Measurements from ENCODE around the gene RAB22A. TPM values are rescaled to one million over a fixed set of nuclear protein-coding genes. Genes with fewer than 3 reads are reported as not detected.
"Not testable (repeated sequence)": the region's sequence is repeated elsewhere in the genome, so short reads cannot be mapped to it uniquely, and the experiment has no call there.

The RAB22A gene
- total RNA-seq, 2 donors from 2014 or later: 7.5 to 9.3 TPM

GRCh38 chr20:58362970-58363369 lies 53.5 kb downstream of the RAB22A start:
- no peak for TF ChIP-seq CTCF (IDR thresholded peaks at IDR 0.05)
- H3K27me3 ChIP-seq: no peaks in the 10 kb centered on the region
- no peak for DNase-seq (ENCODE audit: low spot score)
- H3K4me3 ChIP-seq: no peak overlapping the region
- no peak overlapping the region for H3K27ac ChIP-seq
- H3K9me3 ChIP-seq: no peaks in the 10 kb centered on the region
- H3K4me1 ChIP-seq: peaks cover 0 to 13% of the 10 kb centered on the region in 2 donors
- peaks cover 12% of the 10 kb centered on the region for H3K36me3 ChIP-seq

GRCh38 chr20:58366866-58367265 lies 57.4 kb downstream of the RAB22A start:
- Histone ChIP-seq H3K27me3 (no peaks in the 10 kb centered on the region), H3K27ac (no peak overlapping the region), H3K36me3 (no peaks in the 10 kb centered on the region), H3K4me3 (no peak overlapping the region), H3K4me1 (no peaks in the 10 kb centered on the region), H3K9me3 (no peaks in the 10 kb centered on the region)
- no peak for TF ChIP-seq CTCF (IDR thresholded peaks at IDR 0.05)
- no peak for DNase-seq (ENCODE audit: low spot score)

DNA sequence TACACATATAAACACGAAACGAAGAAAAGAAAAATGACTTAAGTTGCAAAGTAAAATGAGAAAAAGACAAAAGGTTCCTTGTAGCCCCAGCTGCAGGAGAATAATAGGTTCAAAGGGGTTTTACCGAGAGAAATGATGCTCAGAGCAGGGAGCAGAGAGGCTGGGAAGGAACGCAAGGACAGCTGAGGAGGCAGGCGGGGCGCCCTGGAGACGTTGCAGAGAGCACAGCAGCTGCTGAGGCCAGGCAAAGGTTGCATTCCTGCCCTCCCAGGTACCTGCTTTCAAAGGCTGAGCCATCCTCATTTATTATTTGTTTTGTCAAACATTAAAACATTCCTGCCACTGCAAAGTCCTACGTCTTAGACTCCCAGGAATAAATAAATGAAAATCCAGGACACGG lies 63.3 kb downstream of the RAB22A start:
- no peak overlapping the region for H3K4me3 ChIP-seq
- no peak overlapping the region for H3K27ac ChIP-seq
- H3K27me3 ChIP-seq: no peaks in the 10 kb centered on the region
- H3K36me3 ChIP-seq: no peaks in the 10 kb centered on the region
- no peaks in the 10 kb centered on the region for H3K4me1 ChIP-seq
- no peak for DNase-seq (ENCODE audit: low spot score)
- no peak for TF ChIP-seq CTCF (IDR thresholded peaks at IDR 0.05)
- no peaks in the 10 kb centered on the region for H3K9me3 ChIP-seq

- not testable (repeated sequence) for H3K27me3 ChIP-seq; H3K27ac ChIP-seq; H3K9me3 ChIP-seq; H3K36me3 ChIP-seq; H3K4me3 ChIP-seq; DNase-seq (ENCODE audit: low spot score); H3K4me1 ChIP-seq
Measured at GRCh38 chr20:58373296-58373695, 63.8 kb downstream of the RAB22A start.

DNA sequence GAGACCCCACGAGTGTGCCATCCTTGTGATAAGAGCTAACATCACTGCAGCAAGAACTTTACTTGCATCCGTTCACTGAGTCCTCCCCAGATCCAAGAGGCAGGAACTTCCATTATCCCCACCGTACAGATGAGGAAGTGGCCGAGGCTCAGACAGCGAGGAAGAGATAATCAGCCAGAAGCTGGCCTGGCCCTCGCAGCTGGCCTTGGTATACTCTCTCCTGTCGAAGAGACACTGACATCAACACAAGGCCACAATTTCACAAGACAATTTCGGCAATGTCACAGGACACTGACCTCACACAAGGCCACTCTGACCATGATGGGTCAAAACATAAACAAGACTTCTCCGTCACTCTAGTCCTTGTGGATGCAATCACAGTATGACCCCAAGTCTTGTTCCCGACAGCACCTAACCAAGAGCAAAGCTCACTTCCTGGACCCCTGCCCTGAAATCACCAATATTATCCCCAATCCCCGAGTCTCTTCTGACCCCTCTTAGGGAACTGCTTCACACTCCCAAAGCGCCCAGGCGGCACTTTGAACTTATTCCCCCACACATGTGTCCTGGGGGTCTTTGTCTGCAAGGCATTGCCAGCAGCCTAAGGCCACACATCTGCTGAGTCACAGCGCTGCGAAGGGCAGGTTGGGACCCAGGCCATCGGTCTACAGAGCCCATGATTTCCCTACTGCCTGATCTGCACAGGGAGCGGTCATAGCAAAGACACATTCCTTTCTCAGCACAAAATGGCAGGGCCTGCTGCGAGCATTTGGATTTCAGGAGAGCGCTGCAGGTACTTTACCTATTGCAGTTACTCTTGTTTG lies 64.7 kb downstream of the RAB22A start:
- Histone ChIP-seq H3K4me1 (no peaks in the 10 kb centered on the region), H3K36me3 (no peaks in the 10 kb centered on the region), H3K27me3 (no peaks in the 10 kb centered on the region), H3K27ac (no peak overlapping the region), H3K9me3 (no peaks in the 10 kb centered on the region), H3K4me3 (no peak overlapping the region)
- TF ChIP-seq CTCF (IDR thresholded peaks at IDR 0.05): no peak
- DNase-seq (ENCODE audit: low spot score): no peak

GRCh38 chr20:58374906-58375758 lies 65.6 kb downstream of the RAB22A start:
- DNase-seq (ENCODE audit: low spot score): no peak
- H3K36me3 ChIP-seq: no peaks in the 10 kb centered on the region
- no peak overlapping the region for H3K27ac ChIP-seq
- H3K27me3 ChIP-seq: no peaks in the 10 kb centered on the region
- H3K4me3 ChIP-seq: no peak overlapping the region
- no peak for TF ChIP-seq CTCF (IDR thresholded peaks at IDR 0.05)
- H3K9me3 ChIP-seq: no peaks in the 10 kb centered on the region
- H3K4me1 ChIP-seq: no peaks in the 10 kb centered on the region
